ENCODE data around the gene IGFL2.

The IGFL2 gene

DNA sequence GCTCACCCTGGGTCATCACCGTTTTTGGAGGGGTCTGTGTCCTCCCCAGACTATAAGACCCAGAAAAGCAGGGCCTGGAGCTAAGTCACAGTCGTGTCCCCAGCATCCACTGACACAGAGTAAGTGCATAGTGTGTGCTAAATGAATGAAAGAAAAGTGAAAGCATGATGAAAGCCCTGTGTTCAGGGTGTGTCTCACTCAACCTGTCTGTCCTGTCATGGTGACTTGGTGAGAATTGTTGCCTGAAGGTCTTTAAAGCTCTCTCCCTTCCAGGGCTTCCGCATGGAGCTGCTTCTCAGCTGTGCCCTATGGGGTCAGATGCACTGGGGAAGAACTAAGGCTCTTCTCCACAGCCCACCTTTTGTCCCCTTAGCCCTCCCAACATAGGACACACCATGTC is 61.0 kb downstream of the IGFL2 start:
- Histone ChIP-seq H3K36me3 (no peaks in the 10 kb centered on the region), H3K4me1 (peaks cover 8% of the 10 kb centered on the region), H3K9me3 (no peaks in the 10 kb centered on the region), H3K4me3 (ENCODE audit: low read depth, low read length) (no peak overlapping the region), H3K27me3 (no peaks in the 10 kb centered on the region)
- DNase-seq = no peak
- no peak for TF ChIP-seq CTCF (IDR thresholded peaks at IDR 0.05; ENCODE audit: low read depth, low read length)

DNA sequence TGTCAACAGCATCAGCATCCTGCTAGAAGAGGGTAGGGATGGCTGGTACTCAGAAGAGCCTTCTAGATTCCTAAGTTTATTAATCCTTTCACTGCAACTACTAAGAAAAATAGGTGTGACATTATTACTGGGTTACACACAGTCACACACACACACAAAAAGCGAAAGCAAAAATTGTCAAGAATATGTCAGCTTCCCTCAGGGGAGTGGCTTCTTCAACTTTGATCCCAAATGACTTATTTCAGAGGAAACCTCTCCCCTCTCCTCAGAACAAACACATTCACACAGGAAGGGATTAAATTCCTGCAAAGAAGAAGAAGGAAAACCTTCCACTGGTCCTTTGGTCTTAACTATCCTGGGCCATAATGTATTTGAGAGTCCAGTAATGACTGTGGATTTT is 61.4 kb downstream of the IGFL2 start:
- DNase-seq = no peak
- no peaks in the 10 kb centered on the region for H3K27me3 ChIP-seq
- TF ChIP-seq CTCF (IDR thresholded peaks at IDR 0.05; ENCODE audit: low read depth, low read length) = no peak

GRCh38 chr19:46210669-46211068 is 62.6 kb downstream of the IGFL2 start:
- Histone ChIP-seq H3K4me1 (peaks cover 5% of the 10 kb centered on the region), H3K4me3 (ENCODE audit: low read depth, low read length) (no peak overlapping the region), H3K36me3 (no peaks in the 10 kb centered on the region), H3K9me3 (no peaks in the 10 kb centered on the region), H3K27me3 (no peaks in the 10 kb centered on the region)
- DNase-seq = no peak
- no peak for TF ChIP-seq CTCF (IDR thresholded peaks at IDR 0.05; ENCODE audit: low read depth, low read length)

More for the DNA sequence above, 61.4 kb downstream of the IGFL2 start:
- Histone ChIP-seq H3K36me3 (no peaks in the 10 kb centered on the region), H3K9me3 (no peaks in the 10 kb centered on the region), H3K4me3 (ENCODE audit: low read depth, low read length) (no peak overlapping the region), H3K4me1 (peaks cover 8% of the 10 kb centered on the region)
